H1 (cell line): ENCODE measurements around the gene ARHGAP22. TPM values are rescaled to one million over a fixed set of nuclear protein-coding genes. Genes with fewer than 3 reads are reported as not detected.

ENCODE experiments used
- CTCF ChIA-PET: fragments of 300-600 bp; sonication (Branson Sonifier 250); formaldehyde crosslinking; loops from one replicate; lab custom pipeline; 2021; ENCODE audit not compliant: partially characterized antibody; lab: Charles Lee
- POLR2A ChIA-PET: fragments of 300-600 bp; sonication (Branson Sonifier 250); formaldehyde crosslinking; loops from one replicate; lab custom pipeline; 2021; ENCODE audit warnings: inconsistent platforms; ENCODE audit not compliant: partially characterized antibody; lab: Charles Lee
- DNase-seq, 2 experiments: peaks; one replicate each; pipeline versions ENCODE4 v3.0.0 to v3.0.0-alpha.2; 2010 to 2022; ENCODE audit warnings: low spot score in 2 of 2, low read depth in 1 of 2, mixed read lengths in 1 of 2
- FAIRE-seq: peaks from 2 replicates; lab custom pipeline; 2011; peaks lifted over from hg19 to GRCh38; lab: Jason Lieb, UNC
- H2AFZ ChIP-seq: 2 replicates; pipeline ENCODE4 v1.8.1; 2012; ENCODE audit warnings: low read length, inconsistent platforms
- H2AK5ac ChIP-seq: 2 replicates; pipeline ENCODE4 v1.6.1; 2013; ENCODE audit warnings: low read depth, low read length
- H2BK120ac ChIP-seq: replicated peaks from 2 replicates; pipeline ENCODE3; 2013; ENCODE audit warnings: low read depth, low read length, inconsistent platforms
- H2BK12ac ChIP-seq: 2 replicates; pipeline ENCODE4 v1.6.1; 2013; ENCODE audit warnings: low read depth, low read length
- H2BK15ac ChIP-seq: 2 replicates; pipeline ENCODE4 v1.6.1; 2013; ENCODE audit warnings: low read length
- H2BK20ac ChIP-seq: 2 replicates; pipeline ENCODE4 v1.6.1; 2013; ENCODE audit warnings: low read length
- H2BK5ac ChIP-seq: 2 replicates; pipeline ENCODE4 v1.6.1; 2013; ENCODE audit warnings: low read depth, low read length
- H3K14ac ChIP-seq: 2 replicates; pipeline ENCODE4 v1.6.1; 2013; ENCODE audit warnings: inconsistent platforms; ENCODE audit not compliant: insufficient read length
- H3K18ac ChIP-seq: 2 replicates; pipeline ENCODE4 v1.6.1; 2013; ENCODE audit warnings: low read length; ENCODE audit errors: extremely low read depth
- H3K23ac ChIP-seq: 2 replicates; pipeline ENCODE4 v1.6.1; 2013; ENCODE audit warnings: inconsistent platforms; ENCODE audit not compliant: insufficient read length
- H3K23me2 ChIP-seq: 2 replicates; pipeline ENCODE4 v1.6.1; 2013; ENCODE audit warnings: low read depth, low read length
- H3K27ac ChIP-seq: 2 replicates; pipeline ENCODE4 v1.6.1; 2011; ENCODE audit warnings: low read depth, low read length, inconsistent platforms
- H3K27me3 ChIP-seq, 4 experiments: replicated peaks in 1 of 4; 1 replicate in 1 of 4; 2 replicates in 3 of 4; pipeline versions ENCODE4 v1.6.1 to v1.8.1; 2011 to 2013; ENCODE audit warnings: low read length in 3 of 4, mild to moderate bottlenecking in 3 of 4, inconsistent platforms in 2 of 4, mixed read lengths in 2 of 4, moderate library complexity in 1 of 4; ENCODE audit not compliant: control insufficient read depth in 3 of 4, insufficient read depth in 3 of 4; ENCODE audit errors: extremely low read depth in 1 of 4
- H3K36me3 ChIP-seq, 4 experiments: 2 replicates each; pipeline versions ENCODE4 v1.6.1 to v1.8.1; 2011 to 2013; ENCODE audit warnings: mild to moderate bottlenecking in 4 of 4, low read length in 3 of 4, moderate library complexity in 2 of 4, control low read depth in 1 of 4, inconsistent platforms in 1 of 4; ENCODE audit not compliant: insufficient read depth in 4 of 4, control insufficient read depth in 2 of 4
- H3K4ac ChIP-seq: replicated peaks from 2 replicates; pipeline ENCODE3; 2013; ENCODE audit warnings: low read length, low read depth, mixed read lengths, inconsistent platforms; ENCODE audit not compliant: insufficient read length
- H3K4me1 ChIP-seq, 4 experiments: replicated peaks in 1 of 4; 1 replicate in 1 of 4; 2 replicates in 3 of 4; pipeline versions ENCODE4 v1.6.1 to v1.8.1; 2011 to 2013; ENCODE audit warnings: low read length in 3 of 4, inconsistent platforms in 2 of 4, mixed read lengths in 1 of 4; ENCODE audit not compliant: insufficient read depth in 4 of 4, control insufficient read depth in 3 of 4
- H3K4me2 ChIP-seq, 2 experiments: 2 replicates each; pipeline versions ENCODE4 v1.6.1 to v1.8.1; 2011 to 2013; ENCODE audit warnings: low read depth in 2 of 2, low read length in 2 of 2, control low read depth in 1 of 2, inconsistent platforms in 1 of 2, mild to moderate bottlenecking in 1 of 2; ENCODE audit not compliant: insufficient read depth in 1 of 2
- H3K4me3 ChIP-seq, 4 experiments: fragments of 200-600, 300-600 bp in 1 of 4; sonication (generic), shearing (Covaris generic), sonication (Bioruptor Twin) in 1 of 4; 2 replicates each; pipeline versions ENCODE4 v1.5.1 to v1.8.1; 2011 to 2016; ENCODE audit warnings: low read length in 4 of 4, low read depth in 3 of 4, control low read depth in 2 of 4, inconsistent platforms in 2 of 4, mild to moderate bottlenecking in 2 of 4, mixed read lengths in 1 of 4, moderate library complexity in 1 of 4; ENCODE audit not compliant: insufficient read depth in 2 of 4; ENCODE audit errors: extremely low read depth in 1 of 4
- H3K56ac ChIP-seq: replicated peaks from 2 replicates; pipeline ENCODE3; 2013; ENCODE audit warnings: low read depth, mild to moderate bottlenecking, mixed read lengths, low read length, inconsistent platforms; ENCODE audit not compliant: insufficient read length
- H3K79me1 ChIP-seq: 2 replicates; pipeline ENCODE4 v1.6.1; 2013; ENCODE audit warnings: low read depth, low read length, control low read depth
- H3K79me2 ChIP-seq, 2 experiments: 2 replicates each; pipeline versions ENCODE4 v1.6.1 to v1.8.1; 2012 to 2013; ENCODE audit warnings: low read length in 2 of 2, mild to moderate bottlenecking in 2 of 2, inconsistent platforms in 1 of 2; ENCODE audit not compliant: insufficient read depth in 2 of 2, control insufficient read depth in 1 of 2
- H3K9ac ChIP-seq, 4 experiments: replicated peaks in 1 of 4; 1 replicate in 1 of 4; 2 replicates in 3 of 4; pipeline versions ENCODE4 v1.6.1 to v1.8.1; 2011 to 2013; ENCODE audit warnings: low read depth in 3 of 4, low read length in 3 of 4, control low read depth in 2 of 4, mild to moderate bottlenecking in 2 of 4, moderate library complexity in 2 of 4, inconsistent platforms in 1 of 4; ENCODE audit errors: extremely low read depth in 1 of 4
- H3K9me3 ChIP-seq, 2 experiments: 2 replicates each; pipeline versions ENCODE4 v1.6.1 to v1.8.1; 2012 to 2013; ENCODE audit warnings: mild to moderate bottlenecking in 2 of 2, moderate library complexity in 2 of 2, control low read depth in 1 of 2, inconsistent platforms in 1 of 2, low read depth in 1 of 2, low read length in 1 of 2, mixed read lengths in 1 of 2; ENCODE audit not compliant: insufficient read depth in 2 of 2
- H4K20me1 ChIP-seq, 2 experiments: replicated peaks in 1 of 2; 2 replicates each; pipeline versions ENCODE3 to v1.8.1; 2011 to 2013; ENCODE audit warnings: inconsistent platforms in 2 of 2, low read length in 2 of 2, mild to moderate bottlenecking in 1 of 2; ENCODE audit not compliant: insufficient read depth in 2 of 2, control insufficient read depth in 1 of 2
- H4K5ac ChIP-seq: 2 replicates; pipeline ENCODE4 v1.6.1; 2013; ENCODE audit warnings: low read length, low read depth, mixed read lengths, inconsistent platforms; ENCODE audit not compliant: insufficient read length
- H4K8ac ChIP-seq: 2 replicates; pipeline ENCODE4 v1.8.0; 2013; ENCODE audit warnings: mild to moderate bottlenecking, moderate library complexity, low read length, inconsistent platforms; ENCODE audit not compliant: insufficient read depth; ENCODE audit errors: extremely low read depth
- H4K91ac ChIP-seq: replicated peaks from 2 replicates; pipeline ENCODE3; 2013; ENCODE audit warnings: low read length, mixed read lengths, inconsistent platforms; ENCODE audit not compliant: insufficient read length
- ATF3 ChIP-seq: IDR thresholded peaks from 2 replicates; pipeline ENCODE4 v1.6.1; 2011; ENCODE audit warnings: low read depth, mild to moderate bottlenecking, low read length; ENCODE audit not compliant: insufficient read depth
- CEBPB ChIP-seq: IDR thresholded peaks from 2 replicates; pipeline ENCODE4 v1.6.1; 2012; ENCODE audit warnings: low read depth, low read length
- CTCF ChIP-seq, 3 experiments: IDR thresholded peaks; 1 replicate in 2 of 3; 2 replicates in 1 of 3; pipeline versions ENCODE4 v1.5.1 to v1.6.1; 2011; ENCODE audit warnings: low read length in 3 of 3, mild to moderate bottlenecking in 3 of 3, inconsistent platforms in 2 of 3, low read depth in 1 of 3, moderate library complexity in 1 of 3; ENCODE audit not compliant: insufficient read depth in 1 of 3; ENCODE audit errors: control extremely low read depth in 1 of 3
- FOSL1 ChIP-seq: IDR thresholded peaks from 2 replicates; pipeline ENCODE4 v1.6.1; 2011; ENCODE audit warnings: mild to moderate bottlenecking, low read depth, low read length, moderate library complexity; ENCODE audit not compliant: insufficient read depth
- JUN ChIP-seq: IDR thresholded peaks from 2 replicates; pipeline ENCODE4 v1.6.1; 2011; ENCODE audit warnings: low read depth, mild to moderate bottlenecking, improper control_type of control experiment, low read length
- POU5F1 ChIP-seq: IDR thresholded peaks from 2 replicates; pipeline ENCODE4 v1.6.1; 2011; ENCODE audit warnings: low read depth, mild to moderate bottlenecking, low read length, moderate library complexity
- RFX5 ChIP-seq: IDR thresholded peaks from 2 replicates; pipeline ENCODE4 v1.6.1; 2011; ENCODE audit warnings: low read depth, low read length, improper control_type of control experiment, borderline replicate concordance
- SP2 ChIP-seq: IDR thresholded peaks from 2 replicates; pipeline ENCODE4 v1.6.1; 2012; ENCODE audit warnings: mild to moderate bottlenecking, low read length, inconsistent platforms
- SP4 ChIP-seq: IDR thresholded peaks from 2 replicates; pipeline ENCODE4 v1.6.1; 2012; ENCODE audit warnings: low read length, inconsistent platforms
- TAF7 ChIP-seq: optimal IDR thresholded peaks from 2 replicates; pipeline ENCODE3; 2011; ENCODE audit warnings: low read depth, mild to moderate bottlenecking, inconsistent platforms, low read length, moderate library complexity, borderline replicate concordance
- WGBS, 2 experiments: shearing (Covaris generic) in 1 of 2; methylation state at CpG; one replicate each; pipeline versions ENCODE4 v1.1.6 to v1.1.7; 2013 to 2015; ENCODE audit warnings: low lambda C conversion rate in 2 of 2, mixed read lengths in 2 of 2, inconsistent platforms in 1 of 2, low coverage in 1 of 2, missing lambda C conversion rate in 1 of 2; ENCODE audit not compliant: insufficient replicate concordance in 2 of 2, insufficient coverage in 1 of 2, insufficient read length in 1 of 2; ENCODE audit errors: extremely low coverage in 1 of 2, missing lambda C conversion rate in 1 of 2; 5-methylcytosine and 5-hydroxymethylcytosine counted together
- polyA plus RNA-seq, 7 experiments: library from polyadenylated mRNA; depleted of rRNA in 3 of 7; stranded (reverse) in 5 of 7; unstranded in 2 of 7; fragments of >200 nt in 5 of 7; fragments of 200-250 nt in 2 of 7; gene quantifications; 1 replicate in 5 of 7; 2 replicates in 1 of 7; 4 replicates in 1 of 7; pipeline versions ENCODE4 v1.2.1 to v1.2.3, GENCODE V29; 2011 to 2013; ENCODE audit warnings: missing spikeins in 2 of 7, mixed read lengths in 2 of 7
- total RNA-seq: library from RNA; stranded (reverse); fragmentation: NEBNext Ultra II Directional; extraction: Animal tissue kit (Norgen Biotek cat#: 25700); gene quantifications from 2 replicates; pipeline ENCODE4 v1.2.1, GENCODE V29; 2021

ARHGAP22 gene
- total and polyA plus RNA-seq, 2 of the 8 experiments (the other 6 are each of a cell fraction or from before 2014, with no cell fraction given) = 3.6 to 11.2 TPM

- WGBS, 2 experiments = 94% methylated on average over 5 of the region's 5 CpGs; no CpG with 5 or more reads in 1 of the 2 experiments
- H4K20me1 ChIP-seq = no peaks in the 10 kb centered on the region
- H2BK15ac ChIP-seq = no peak overlapping the region
- no peak overlapping the region for H2AK5ac ChIP-seq
- no peak overlapping the region for H3K14ac ChIP-seq
- FAIRE-seq (no peak), DNase-seq (no peak)
- H3K27ac ChIP-seq = no peak overlapping the region
- H2AFZ ChIP-seq = no peak overlapping the region
- H2BK20ac ChIP-seq = no peak overlapping the region
- H2BK12ac ChIP-seq = no peak overlapping the region
- no peak overlapping the region for H2BK5ac ChIP-seq
- H4K8ac ChIP-seq = no peak overlapping the region
- no peaks in the 10 kb centered on the region for H3K79me2 ChIP-seq
- H3K4ac ChIP-seq = no peak overlapping the region
- no peak overlapping the region for H3K9ac ChIP-seq
- ChIA-PET CTCF (interaction anchor here (0.7 to 3.8 kb wide), 6 partner anchors 10 to 88 kb away, joined by 3 to 15 read pairs (median 4); no protein-coding TSS in a partner anchor), POLR2A (no interaction called here)
- no peak overlapping the region for H3K23ac ChIP-seq
- H3K79me1 ChIP-seq = no peaks in the 10 kb centered on the region
- H3K23me2 ChIP-seq = peaks cover 6% of the 10 kb centered on the region; the same call in 1 of the 2 replicates
- no peak overlapping the region for H3K56ac ChIP-seq
- H3K36me3 ChIP-seq = no peaks in the 10 kb centered on the region
- no peaks in the 10 kb centered on the region for H3K27me3 ChIP-seq
- H2BK120ac ChIP-seq = no peak overlapping the region
- H3K18ac ChIP-seq = no peak overlapping the region
- no peak overlapping the region for H3K4me2 ChIP-seq
- H3K4me3 ChIP-seq = no peak overlapping the region
- no peak overlapping the region for H4K5ac ChIP-seq
- H3K9me3 ChIP-seq = no peaks in the 10 kb centered on the region
- H3K4me1 ChIP-seq = no peaks in the 10 kb centered on the region
- H4K91ac ChIP-seq = no peak overlapping the region
- TF ChIP-seq SP2 (no peak), POU5F1 (no peak), SP4 (no peak), JUN (no peak), CTCF (IDR thresholded peaks at IDR 0.05; ENCODE audit: control extremely low read depth in 1 of 3, insufficient read depth in 1 of 3, low read depth in 1 of 3, low read length in 3 of 3) (no peak), ATF3 (no peak), FOSL1 (no peak), RFX5 (no peak), TAF7 (no peak), CEBPB (no peak)
Measured at GRCh38 chr10:48634198-48634983, 29.5 kb upstream of the ARHGAP22 start.
